HG02852 (cell line): ENCODE data around the gene FAM9C.

Source experiments
- ATAC-seq: cut with Tn5 transposase; IDR thresholded peaks from one replicate; pipeline ENCODE4 v1.9.1; 2021; ENCODE audit warnings: mild to moderate bottlenecking, moderate library complexity; ENCODE audit not compliant: unreplicated experiment

Gene FAM9C

GRCh38 chrX:13008851-13009250 lies 35.6 kb downstream of the FAM9C start:
- no peak for ATAC-seq

- peak; percentile 37 for ATAC-seq
These were observed 36.3 kb downstream of the FAM9C start for GRCh38 chrX:13008189-13008533.

GRCh38 chrX:13007519-13008188 lies 36.8 kb downstream of the FAM9C start:
- ATAC-seq, result no peak

GRCh38 chrX:13005661-13006473 lies 38.6 kb downstream of the FAM9C start:
- ATAC-seq, result peak; percentile 58

GRCh38 chrX:13001961-13002671 lies 42.3 kb downstream of the FAM9C start:
- no peak for ATAC-seq

- no peak for ATAC-seq
These were observed 43.3 kb downstream of the FAM9C start for GRCh38 chrX:13001097-13001496.

GRCh38 chrX:13000301-13000811 lies 44.1 kb downstream of the FAM9C start:
- ATAC-seq, result peak; percentile 49

GRCh38 chrX:12999422-12999821 lies 45.0 kb downstream of the FAM9C start:
- peak; percentile 58 for ATAC-seq

- ATAC-seq, result no peak
These were observed 46.3 kb downstream of the FAM9C start for GRCh38 chrX:12997906-12998687.

GRCh38 chrX:12996934-12997435 lies 47.4 kb downstream of the FAM9C start:
- ATAC-seq, result no peak

- no peak for ATAC-seq
These were observed 50.1 kb downstream of the FAM9C start for GRCh38 chrX:12994321-12994720.

GRCh38 chrX:12993826-12994225 lies 50.6 kb downstream of the FAM9C start:
- ATAC-seq, result no peak

- no peak for ATAC-seq
These were observed 51.8 kb downstream of the FAM9C start for GRCh38 chrX:12992544-12993118.

- ATAC-seq, result no peak
These were observed 52.8 kb downstream of the FAM9C start for GRCh38 chrX:12991575-12991974.

- ATAC-seq, result no peak
These were observed 55.0 kb downstream of the FAM9C start for GRCh38 chrX:12989461-12989860.

- no peak for ATAC-seq
These were observed 55.6 kb downstream of the FAM9C start for GRCh38 chrX:12988797-12989196.

- ATAC-seq, result no peak
These were observed 56.4 kb downstream of the FAM9C start for GRCh38 chrX:12987900-12988594.

- ATAC-seq, result no peak
These were observed 57.1 kb downstream of the FAM9C start for GRCh38 chrX:12987340-12987739.

GRCh38 chrX:12986886-12987285 lies 57.5 kb downstream of the FAM9C start:
- no peak for ATAC-seq
